HEK293 (cell line): Measurements from ENCODE around the gene SEC24C.

Experiments used
- ATF2 ChIP-seq: fragments of 450-650 bp; formaldehyde crosslinking; IDR thresholded peaks from 2 replicates; pipeline ENCODE4 v1.5.1; 2016; ENCODE audit warnings: missing biosample characterization, missing genetic modification characterization, low read depth
- GFI1B ChIP-seq: fragments of 450-650 bp; formaldehyde crosslinking; IDR thresholded peaks from 2 replicates; pipeline ENCODE4 v1.5.1; 2016; ENCODE audit warnings: missing biosample characterization, missing genetic modification characterization
- GLI2 ChIP-seq: fragments of 450-650 bp; formaldehyde crosslinking; IDR thresholded peaks from 2 replicates; pipeline ENCODE4; 2017; ENCODE audit warnings: missing biosample characterization, missing genetic modification characterization, low read depth, borderline replicate concordance
- KLF9 ChIP-seq: fragments of 450-650 bp; formaldehyde crosslinking; IDR thresholded peaks from 2 replicates; pipeline ENCODE4 v1.5.1; 2016; ENCODE audit warnings: missing biosample characterization, missing genetic modification characterization, low read depth
- PRDM2 ChIP-seq: fragments of 450-650 bp; formaldehyde crosslinking; IDR thresholded peaks from 2 replicates; pipeline ENCODE4 v1.5.1; 2016; ENCODE audit warnings: missing biosample characterization, missing genetic modification characterization, borderline replicate concordance
- PRDM4 ChIP-seq: fragments of 450-650 bp; formaldehyde crosslinking; IDR thresholded peaks from 2 replicates; pipeline ENCODE4 v1.5.1; 2017; ENCODE audit warnings: missing biosample characterization, missing genetic modification characterization
- SP2 ChIP-seq: fragments of 450-650 bp; formaldehyde crosslinking; IDR thresholded peaks from 2 replicates; pipeline ENCODE4 v1.5.1; 2016; ENCODE audit warnings: missing biosample characterization, missing genetic modification characterization
- ZBTB44 ChIP-seq: fragments of 450-650 bp; IDR thresholded peaks from 2 replicates; pipeline ENCODE4 v1.5.1; 2018; ENCODE audit warnings: missing biosample characterization, mild to moderate bottlenecking, missing genetic modification characterization
- ZFP41 ChIP-seq: fragments of 450-650 bp; formaldehyde crosslinking; IDR thresholded peaks from 2 replicates; pipeline ENCODE4 v1.5.1; 2016; ENCODE audit warnings: missing biosample characterization, missing genetic modification characterization, borderline replicate concordance
- ZNF10 ChIP-seq: fragments of 450-650 bp; formaldehyde crosslinking; IDR thresholded peaks from 2 replicates; pipeline ENCODE4 v1.5.1; 2017; ENCODE audit warnings: missing biosample characterization, missing genetic modification characterization
- ZNF112 ChIP-seq: fragments of 450-650 bp; formaldehyde crosslinking; IDR thresholded peaks from 2 replicates; pipeline ENCODE4 v1.5.0; 2017; ENCODE audit warnings: missing biosample characterization, missing genetic modification characterization
- ZNF114 ChIP-seq: fragments of 450-650 bp; formaldehyde crosslinking; IDR thresholded peaks from 2 replicates; pipeline ENCODE4 v1.5.0; 2017; ENCODE audit warnings: missing biosample characterization, missing genetic modification characterization
- ZNF138 ChIP-seq: fragments of 450-650 bp; formaldehyde crosslinking; IDR thresholded peaks from 2 replicates; pipeline ENCODE4 v1.5.1; 2016; ENCODE audit warnings: missing biosample characterization, missing genetic modification characterization, borderline replicate concordance
- ZNF146 ChIP-seq: fragments of 450-650 bp; formaldehyde crosslinking; IDR thresholded peaks from 2 replicates; pipeline ENCODE4 v1.5.1; 2016; ENCODE audit warnings: missing biosample characterization, missing genetic modification characterization
- ZNF174 ChIP-seq: fragments of 450-650 bp; formaldehyde crosslinking; IDR thresholded peaks from 2 replicates; pipeline ENCODE4 v1.5.0; 2017; ENCODE audit warnings: missing biosample characterization, mild to moderate bottlenecking, missing genetic modification characterization
- ZNF19 ChIP-seq: fragments of 450-650 bp; formaldehyde crosslinking; IDR thresholded peaks from 2 replicates; pipeline ENCODE4; 2016; ENCODE audit warnings: missing biosample characterization, missing genetic modification characterization, low read depth
- ZNF324 ChIP-seq: fragments of 450-650 bp; formaldehyde crosslinking; IDR thresholded peaks from 2 replicates; pipeline ENCODE4 v1.5.1; 2016; ENCODE audit warnings: missing biosample characterization, missing genetic modification characterization
- ZNF366 ChIP-seq: fragments of 450-650 bp; formaldehyde crosslinking; conservative IDR thresholded peaks from 2 replicates; pipeline ENCODE4 v1.5.1; 2016; ENCODE audit warnings: missing biosample characterization, missing genetic modification characterization
- ZNF398 ChIP-seq: fragments of 450-650 bp; formaldehyde crosslinking; IDR thresholded peaks from 2 replicates; pipeline ENCODE4 v1.5.1; 2017; ENCODE audit warnings: missing biosample characterization, missing genetic modification characterization
- ZNF433 ChIP-seq: fragments of 450-650 bp; formaldehyde crosslinking; IDR thresholded peaks from 2 replicates; pipeline ENCODE4 v1.5.1; 2016; ENCODE audit warnings: missing biosample characterization, missing genetic modification characterization, low read depth
- ZNF449 ChIP-seq: fragments of 450-650 bp; formaldehyde crosslinking; IDR thresholded peaks from 2 replicates; pipeline ENCODE4 v1.5.1; 2017; ENCODE audit warnings: missing biosample characterization, mild to moderate bottlenecking, missing genetic modification characterization, moderate library complexity
- ZNF48 ChIP-seq: fragments of 450-650 bp; formaldehyde crosslinking; IDR thresholded peaks from 2 replicates; pipeline ENCODE4 v1.5.1; 2016; ENCODE audit warnings: missing biosample characterization, missing genetic modification characterization
- ZNF558 ChIP-seq: fragments of 450-650 bp; formaldehyde crosslinking; IDR thresholded peaks from 2 replicates; pipeline ENCODE4 v1.5.1; 2016; ENCODE audit warnings: missing biosample characterization, missing genetic modification characterization
- ZNF670 ChIP-seq: fragments of 450-650 bp; formaldehyde crosslinking; IDR thresholded peaks from 2 replicates; pipeline ENCODE4 v1.5.1; 2016; ENCODE audit warnings: missing biosample characterization, missing genetic modification characterization, low read depth

SEC24C gene

GRCh38 chr10:73730153-73730906 lies 13.8 kb upstream of the SEC24C start (continued):
- TF ChIP-seq ZNF398 (tag by site-specific recombination) (peak; percentile 19; the same call in 1 of the 2 replicates), ZNF19 (tag by site-specific recombination) (no peak), SP2 (peak; percentile 76), KLF9 (tag by site-specific recombination) (no peak; the same call in 1 of the 2 replicates), ATF2 (tag by site-specific recombination) (no peak), ZNF114 (tag by site-specific recombination) (no peak), GLI2 (tag by site-specific recombination) (no peak), PRDM2 (tag by site-specific recombination) (0 out of 2 replicates have a peak, but pooled peaks have one; percentile 70), PRDM4 (tag by site-specific recombination) (peak; percentile 42; the same call in 1 of the 2 replicates), ZBTB44 (peak; percentile 38; the same call in 1 of the 2 replicates), ZNF433 (no peak), ZNF324 (tag by site-specific recombination) (peak; percentile 92), ZNF174 (tag by site-specific recombination) (no peak), ZNF558 (tag by site-specific recombination) (no peak), ZNF48 (no peak), GFI1B (tag by site-specific recombination) (no peak; the same call in 1 of the 2 replicates), ZNF366 (tag by site-specific recombination) (peak; percentile 79), ZNF138 (no peak), ZNF449 (tag by site-specific recombination) (peak; percentile 38; the same call in 1 of the 2 replicates), ZNF112 (tag by site-specific recombination) (no peak), ZNF146 (tag by site-specific recombination) (peak; percentile 28; the same call in 1 of the 2 replicates), ZNF670 (tag by site-specific recombination) (no peak), ZNF10 (tag by site-specific recombination) (peak; percentile 62; the same call in 1 of the 2 replicates), ZFP41 (tag by site-specific recombination) (no peak)
